ENCODE measurements around the gene PASK. TPM values are rescaled to one million over a fixed set of nuclear protein-coding genes. Genes with fewer than 3 reads are reported as not detected.

Gene PASK
- total RNA-seq, 1 experiment from 2014 or later, result 9.0 TPM

DNA sequence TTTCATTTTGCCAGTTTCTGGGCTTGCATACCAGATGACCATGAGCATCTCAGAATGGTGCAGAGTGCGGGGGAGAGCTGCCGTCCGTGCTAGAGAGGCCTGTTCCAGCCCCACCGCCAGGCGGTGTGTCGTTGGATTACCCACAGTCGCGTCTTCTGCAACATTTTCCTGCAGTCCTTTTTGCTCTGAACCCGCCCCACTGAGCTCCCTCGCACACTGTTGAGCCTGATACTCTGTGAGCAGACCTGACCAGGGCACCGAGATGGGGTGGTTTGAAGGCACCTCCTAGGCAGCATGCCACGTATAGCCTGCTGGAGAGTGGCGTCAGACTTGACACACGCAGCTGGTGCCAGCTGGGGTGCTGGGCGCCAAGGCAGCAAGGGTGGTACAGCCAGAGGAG is 19.1 kb upstream of the PASK start:
- Mint-ChIP-seq H3K36me3 (ENCODE audit: insufficient read depth, unreplicated experiment) (peaks cover 54% of the 10 kb centered on the region), H3K4me1 (ENCODE audit: insufficient read depth, unreplicated experiment) (no peaks in the 10 kb centered on the region), H3K27ac (ENCODE audit: low read depth, unreplicated experiment) (no peak overlapping the region), H3K4me3 (ENCODE audit: unreplicated experiment) (no peak overlapping the region), H3K9me3 (ENCODE audit: unreplicated experiment) (peaks cover 19% of the 10 kb centered on the region), H3K27me3 (ENCODE audit: insufficient read depth, unreplicated experiment) (no peaks in the 10 kb centered on the region)
- CTCF ChIA-PET, result interaction anchor here (0.7 kb wide), 2 partner anchors 90 to 1322 kb away, joined by 4 to 5 read pairs; no protein-coding TSS in a partner anchor
- DNase-seq (ENCODE audit: unreplicated experiment), result no peak
- intact Hi-C loops (cut with micrococcal nuclease), result no loop called here
- BruUV-seq (replicated peaks), result no TSS peak
- TF ChIP-seq, protein P1, sequence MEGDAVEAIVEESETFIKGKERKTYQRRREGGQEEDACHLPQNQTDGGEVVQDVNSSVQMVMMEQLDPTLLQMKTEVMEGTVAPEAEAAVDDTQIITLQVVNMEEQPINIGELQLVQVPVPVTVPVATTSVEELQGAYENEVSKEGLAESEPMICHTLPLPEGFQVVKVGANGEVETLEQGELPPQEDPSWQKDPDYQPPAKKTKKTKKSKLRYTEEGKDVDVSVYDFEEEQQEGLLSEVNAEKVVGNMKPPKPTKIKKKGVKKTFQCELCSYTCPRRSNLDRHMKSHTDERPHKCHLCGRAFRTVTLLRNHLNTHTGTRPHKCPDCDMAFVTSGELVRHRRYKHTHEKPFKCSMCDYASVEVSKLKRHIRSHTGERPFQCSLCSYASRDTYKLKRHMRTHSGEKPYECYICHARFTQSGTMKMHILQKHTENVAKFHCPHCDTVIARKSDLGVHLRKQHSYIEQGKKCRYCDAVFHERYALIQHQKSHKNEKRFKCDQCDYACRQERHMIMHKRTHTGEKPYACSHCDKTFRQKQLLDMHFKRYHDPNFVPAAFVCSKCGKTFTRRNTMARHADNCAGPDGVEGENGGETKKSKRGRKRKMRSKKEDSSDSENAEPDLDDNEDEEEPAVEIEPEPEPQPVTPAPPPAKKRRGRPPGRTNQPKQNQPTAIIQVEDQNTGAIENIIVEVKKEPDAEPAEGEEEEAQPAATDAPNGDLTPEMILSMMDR (IDR thresholded peaks at IDR 0.05; ENCODE audit: unreplicated experiment), result no peak
- POLR2A ChIA-PET, result no interaction called here

DNA sequence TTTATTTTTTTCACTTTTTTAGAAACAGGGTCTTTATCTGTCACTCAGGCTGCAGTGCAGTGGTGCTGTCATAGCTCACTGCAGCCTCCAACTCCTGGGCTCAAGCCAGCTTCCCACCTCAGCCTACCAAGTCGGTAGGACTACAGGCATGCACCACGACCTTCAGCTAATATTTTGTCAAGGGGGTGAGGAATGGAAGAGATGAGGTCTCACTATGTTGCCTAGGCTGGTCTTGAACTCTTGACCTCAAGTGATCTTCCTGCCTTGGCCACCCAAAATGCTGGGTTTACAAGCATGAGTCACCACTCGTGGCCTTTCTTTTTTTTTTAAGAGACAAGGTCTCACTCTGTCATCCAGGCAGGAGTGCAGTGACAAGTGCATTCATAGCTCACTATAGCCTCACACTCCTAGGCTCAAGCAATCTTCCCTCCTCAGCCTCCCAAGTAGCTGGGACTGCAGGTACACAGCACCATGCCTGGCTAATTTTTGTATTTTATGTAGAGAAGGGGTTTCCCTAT is 14.4 kb upstream of the PASK start:
- Mint-ChIP-seq H3K27me3 (ENCODE audit: insufficient read depth, unreplicated experiment) (no peaks in the 10 kb centered on the region), H3K27ac (ENCODE audit: low read depth, unreplicated experiment) (no peak overlapping the region), H3K4me1 (ENCODE audit: insufficient read depth, unreplicated experiment) (no peaks in the 10 kb centered on the region), H3K4me3 (ENCODE audit: unreplicated experiment) (no peak overlapping the region), H3K36me3 (ENCODE audit: insufficient read depth, unreplicated experiment) (peaks cover 46% of the 10 kb centered on the region), H3K9me3 (ENCODE audit: unreplicated experiment) (no peaks in the 10 kb centered on the region)
- TF ChIP-seq, protein P1 (IDR thresholded peaks at IDR 0.05; ENCODE audit: unreplicated experiment), result no peak
- CTCF ChIA-PET, result interaction anchor here (0.6 to 1.3 kb wide), 2 partner anchors 312 to 313 kb away, joined by 3 to 4 read pairs; no protein-coding TSS in a partner anchor
- intact Hi-C loops (cut with micrococcal nuclease), result no loop called here
- POLR2A ChIA-PET, result interaction anchor here (2.1 kb wide), 1 partner anchor 13 kb away, joined by 13 read pairs; the partner anchor contains the start of genes PASK and PPP1R7
- DNase-seq (ENCODE audit: unreplicated experiment), result no peak
- BruUV-seq (replicated peaks), result no TSS peak

DNA sequence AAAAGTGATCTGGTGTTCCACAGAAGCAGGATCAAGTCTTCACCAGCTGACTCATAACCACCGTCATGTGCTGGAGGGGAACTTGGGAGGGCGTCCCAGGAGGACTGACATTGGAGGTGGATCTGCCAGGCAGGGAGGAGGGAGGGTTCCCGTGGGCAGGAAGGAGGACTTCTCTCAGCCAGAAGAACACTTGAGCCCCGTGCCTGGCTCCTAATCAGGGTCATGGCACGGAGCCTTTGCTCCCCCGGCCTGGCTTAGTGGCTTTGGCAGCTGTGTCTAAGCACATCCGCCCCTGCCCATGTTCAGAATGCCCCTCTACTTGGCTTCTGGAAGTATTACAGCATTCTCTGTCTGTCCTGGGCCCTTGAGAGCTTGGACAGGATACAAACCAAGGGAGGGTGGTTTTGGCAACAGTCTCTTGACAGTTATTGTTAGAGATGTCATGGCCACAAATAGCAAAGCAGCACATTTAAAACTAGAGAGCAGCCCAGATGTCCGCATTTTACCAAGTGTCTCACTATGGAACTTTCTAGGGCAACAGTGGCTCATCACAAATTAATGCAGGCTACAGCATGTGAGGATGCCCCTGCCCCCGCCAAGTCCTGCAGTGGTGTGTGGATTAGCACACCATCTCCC is 12.5 kb upstream of the PASK start:
- no peaks in the 10 kb centered on the region for H3K9me3 Mint-ChIP-seq (ENCODE audit: unreplicated experiment)
- no peak overlapping the region for H3K4me3 Mint-ChIP-seq (ENCODE audit: unreplicated experiment)
- no TSS peak for BruUV-seq (replicated peaks)
- H3K4me1 Mint-ChIP-seq (ENCODE audit: insufficient read depth, unreplicated experiment), result no peaks in the 10 kb centered on the region
- ChIA-PET POLR2A (no interaction called here), CTCF (no interaction called here)
- TF ChIP-seq, protein P1 (IDR thresholded peaks at IDR 0.05; ENCODE audit: unreplicated experiment), result no peak
- no peak overlapping the region for H3K27ac Mint-ChIP-seq (ENCODE audit: low read depth, unreplicated experiment)
- no peaks in the 10 kb centered on the region for H3K27me3 Mint-ChIP-seq (ENCODE audit: insufficient read depth, unreplicated experiment)
- intact Hi-C loops (cut with micrococcal nuclease), result no loop called here
- H3K36me3 Mint-ChIP-seq (ENCODE audit: insufficient read depth, unreplicated experiment), result peaks cover 52% of the 10 kb centered on the region
- DNase-seq (ENCODE audit: unreplicated experiment), result no peak

DNA sequence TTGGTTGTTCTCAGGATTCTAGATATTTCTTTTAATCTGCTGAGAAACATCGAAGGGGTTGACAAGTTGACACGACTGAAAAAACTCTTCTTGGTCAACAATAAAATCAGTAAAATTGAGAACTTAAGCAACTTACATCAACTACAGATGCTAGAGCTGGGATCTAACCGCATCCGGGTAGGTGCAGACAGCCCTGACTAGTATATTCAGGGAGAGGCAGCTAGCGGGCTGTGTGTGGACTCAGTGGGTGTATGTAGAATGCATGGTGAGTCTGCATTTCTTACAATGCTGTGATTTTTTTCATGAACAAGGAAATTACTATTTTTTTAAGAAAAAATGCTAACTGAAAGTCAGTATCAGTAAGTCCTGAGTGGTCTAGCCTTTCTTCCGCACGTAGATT is 11.0 kb upstream of the PASK start:
- CTCF ChIA-PET, result no interaction called here
- intact Hi-C loops (cut with micrococcal nuclease), result no loop called here
- TF ChIP-seq, protein P1 (IDR thresholded peaks at IDR 0.05; ENCODE audit: unreplicated experiment), result no peak
- Mint-ChIP-seq H3K9me3 (ENCODE audit: unreplicated experiment) (no peaks in the 10 kb centered on the region), H3K27me3 (ENCODE audit: insufficient read depth, unreplicated experiment) (no peaks in the 10 kb centered on the region), H3K36me3 (ENCODE audit: insufficient read depth, unreplicated experiment) (peaks cover 46% of the 10 kb centered on the region), H3K27ac (ENCODE audit: low read depth, unreplicated experiment) (no peak overlapping the region), H3K4me3 (ENCODE audit: unreplicated experiment) (no peak overlapping the region), H3K4me1 (ENCODE audit: insufficient read depth, unreplicated experiment) (no peaks in the 10 kb centered on the region)
- DNase-seq (ENCODE audit: unreplicated experiment), result no peak
- no TSS peak for BruUV-seq (replicated peaks)
- POLR2A ChIA-PET, result no interaction called here
